ENCODE measurements around the gene NELFCD. TPM values are rescaled to one million over a fixed set of nuclear protein-coding genes. Genes with fewer than 3 reads are reported as not detected.
A peak's percentile ranks its signal among the peaks of the same experiment; 100 is the strongest.

NELFCD gene
- total and polyA plus RNA-seq, 10 of the 15 experiments (the other 5 are each of a cell fraction or from before 2014, with no cell fraction given): 8.9 to 109 (median 82.9) TPM

- ATAC-seq (peak; percentile 37), DNase-seq (ENCODE audit: low read depth, low spot score) (no peak), FAIRE-seq (no peak)
- Histone ChIP-seq H3K79me2 (ENCODE audit: control insufficient read depth, insufficient read depth, low read length) (peaks cover 49% of the 10 kb centered on the region), H3K9ac (ENCODE audit: control insufficient read depth, insufficient read depth, low read length) (peak overlapping the region; percentile 90), H3K4me1 (ENCODE audit: control insufficient read depth, insufficient read depth, low read length) (peaks cover 34% of the 10 kb centered on the region), H2AFZ (ENCODE audit: control insufficient read depth, low read depth, low read length) (0 out of 2 replicates have a peak overlapping the region, but pooled peaks have one; percentile 24), H3K27ac (ENCODE audit: control insufficient read depth, insufficient read depth) (peak overlapping the region; percentile 87), H3K9me3 (replicated peaks; ENCODE audit: control insufficient read depth, insufficient read depth, low read length) (no peaks in the 10 kb centered on the region), H4K20me1 (ENCODE audit: control insufficient read depth, insufficient read depth) (no peaks in the 10 kb centered on the region), H3K4me2 (ENCODE audit: control insufficient read depth, insufficient read depth) (peak overlapping the region; percentile 93), H3K27me3 (replicated peaks in 1 of 2; ENCODE audit: control insufficient read depth in 2 of 2, insufficient read depth in 2 of 2, low read length in 1 of 2) (no peaks in the 10 kb centered on the region), H3K36me3 (ENCODE audit: control insufficient read depth in 2 of 2, insufficient read depth in 2 of 2, low read length in 1 of 2) (peaks cover 0 to 4% of the 10 kb centered on the region in 2 experiments; a peak in 1 of 4 replicates), H3K4me3 (peak overlapping the region; percentile 99)
- ChIA-PET RAD21 (ENCODE audit: unreplicated experiment) (interaction anchor here (0.5 to 4.3 kb wide), 12 partner anchors 11 to 329 kb away, joined by 3 to 23 read pairs (median 4); partner anchors contain the start of gene ATP5F1E), SMC1A (ENCODE audit: uncharacterized antibody, unreplicated experiment) (interaction anchor here (0.9 to 2.3 kb wide), 10 partner anchors 12 to 112 kb away, joined by 3 to 11 read pairs (median 4); partner anchors contain the start of gene ATP5F1E), CTCF (interaction anchor here (0.6 to 2.1 kb wide), 8 partner anchors 26 to 514 kb away, joined by 3 to 8 read pairs (median 3); no protein-coding TSS in a partner anchor), POLR2A (interaction anchor here (0.5 to 2.0 kb wide), 13 partner anchors 9 to 1450 kb away, joined by 3 to 13 read pairs (median 4); partner anchors contain the start of gene ATP5F1E)
- BruUV-seq (replicated peaks): no TSS peak
- TF ChIP-seq NKRF (conservative IDR thresholded peaks at IDR 0.05): no peak
- no peak for TF ChIP-seq BMI1 (IDR thresholded peaks at IDR 0.05; ENCODE audit: borderline replicate concordance)
- peak; percentile 10; the same call in 1 of the 2 replicates for TF ChIP-seq NR2F1 (conservative IDR thresholded peaks at IDR 0.05)
- TF ChIP-seq YY1 (IDR thresholded peaks at IDR 0.05; ENCODE audit: low read depth, low read length): 0 out of 2 replicates have a peak, but pooled peaks have one; percentile 31
- no peak for TF ChIP-seq EZH2 (IDR thresholded peaks at IDR 0.05; ENCODE audit: borderline replicate concordance, control insufficient read depth, low read depth, low read length)
- TF ChIP-seq HDAC2 (IDR thresholded peaks at IDR 0.05): no peak
- peak; percentile 34; the same call in 1 of the 2 replicates for TF ChIP-seq RUNX3 (IDR thresholded peaks at IDR 0.05; ENCODE audit: low read length)
- 0 out of 2 replicates have a peak, but pooled peaks have one; percentile 5 for TF ChIP-seq GATAD2B (conservative IDR thresholded peaks at IDR 0.05; ENCODE audit: low read depth)
- 23% methylated on average over 26 of the region's 29 CpGs for WGBS (ENCODE audit: insufficient coverage, insufficient replicate concordance, low lambda C conversion rate, missing lambda C conversion rate)
- intact Hi-C loops (cut with micrococcal nuclease; ENCODE audit: unreplicated experiment): loop anchor here (2.0 to 10.0 kb wide), 4 partner anchors 53 to 327 kb away; partner anchors contain the start of genes ATP5F1E and STX16
- in situ Hi-C loops (cut with MboI): loop anchor here (5.0 kb wide), 1 partner anchor 74 kb away; no protein-coding TSS in a partner anchor
These were observed 740 bp downstream of the NELFCD start for GRCh38 chr20:58981628-58982364.
